Ovary (tissue), 1 donor: ENCODE results near the gene TAGLN2.

Experiments used
- EP300 ChIP-seq: sonication (generic); formaldehyde crosslinking; IDR thresholded peaks from one replicate; pipeline ENCODE4 v1.6.1; 2017; ENCODE audit warnings: antibody characterized with exemption
- POLR2A ChIP-seq: fragments of 450-650 bp; IDR thresholded peaks from one replicate; pipeline ENCODE4 v1.6.1; 2017; ENCODE audit warnings: antibody characterized with exemption, mild to moderate bottlenecking, moderate library complexity

DNA sequence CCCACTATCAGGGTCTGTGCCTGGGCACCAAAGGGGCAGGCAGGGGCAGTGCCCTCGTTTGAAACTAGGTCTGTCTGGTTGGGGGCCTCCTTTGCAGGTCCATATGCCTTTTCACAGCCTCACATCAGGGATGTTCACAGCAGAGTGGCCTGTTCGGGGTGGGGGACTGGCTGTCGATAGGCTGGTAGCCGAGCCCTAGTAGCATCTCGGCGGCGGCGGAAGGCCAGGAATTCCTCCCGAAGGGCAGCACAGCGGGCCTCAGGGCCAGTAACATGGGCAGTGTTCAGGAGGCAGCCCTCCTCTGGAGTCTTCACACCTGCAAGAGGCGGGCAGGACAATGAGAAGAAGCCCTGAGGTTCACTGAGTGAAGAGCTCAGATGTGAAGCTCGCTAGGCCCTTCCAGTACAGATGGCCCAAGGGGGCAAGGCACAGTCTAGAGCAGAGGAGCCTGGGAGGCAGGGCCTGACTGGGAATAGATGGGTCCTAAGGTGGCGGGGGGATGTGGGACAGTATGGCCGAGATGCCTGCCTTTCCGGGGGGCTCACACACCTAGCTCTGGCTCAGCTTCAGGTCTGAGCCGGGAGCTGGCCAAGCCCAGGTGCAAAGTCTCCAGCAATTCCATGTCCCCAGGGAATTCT lies 2.0 kb upstream of the TAGLN2 start:
- TF ChIP-seq EP300 (no peak), POLR2A (no peak)
